T-cell (primary cell): Measurements from ENCODE around the gene ESYT1. TPM values are rescaled to one million over a fixed set of nuclear protein-coding genes. Genes with fewer than 3 reads are reported as not detected.

Experiments
- ATAC-seq, 4 experiments: fragments of 200-7000 bp in 3 of 4; fragments of 150-1000 bp in 1 of 4; cut with Tn5 transposase; replicated peaks in 1 of 4; 1 replicate in 3 of 4; 2 replicates in 1 of 4; pipeline ENCODE4 v1.10.0; 2021; ENCODE audit warnings: moderate library complexity in 3 of 4, mild to moderate bottlenecking in 2 of 4, moderate number of reproducible peaks in 1 of 4
- CTCF ChIA-PET, 2 donors: fragments of 300-600 bp; sonication (Branson Sonifier 250); formaldehyde crosslinking; loops; one replicate each; lab custom pipeline; 2022; ENCODE audit warnings: antibody characterized with exemption in 2 of 2; lab: Charles Lee
- POLR2A ChIA-PET, 2 donors: fragments of 300-600 bp; sonication (Branson Sonifier 250); formaldehyde crosslinking; loops; one replicate each; lab custom pipeline; 2022; ENCODE audit warnings: antibody characterized with exemption in 2 of 2; lab: Charles Lee
- DNase-seq, 35 experiments: peaks; one replicate each; pipeline versions ENCODE4 v3.0.0 to v3.0.0-alpha.2; 2013 to 2023
- H3K27ac ChIP-seq: one replicate; pipeline ENCODE4 v1.5.1; 2013; ENCODE audit warnings: low read length
- H3K27me3 ChIP-seq, 2 experiments: replicated peaks in 1 of 2; 1 replicate in 1 of 2; 2 replicates in 1 of 2; pipeline versions ENCODE4 v1.6.1 to v1.7.0; 2013; ENCODE audit warnings: low read length in 1 of 2, mixed read lengths in 1 of 2; ENCODE audit not compliant: control insufficient read depth in 2 of 2, insufficient read depth in 2 of 2; ENCODE audit errors: extremely low read depth in 1 of 2
- H3K36me3 ChIP-seq, 2 donors: 1 replicate in 1 of 2; 2 replicates in 1 of 2; pipeline versions ENCODE4 v1.6.1 to v1.7.0; 2013; ENCODE audit warnings: low read length in 1 of 2; ENCODE audit not compliant: control insufficient read depth in 2 of 2, insufficient read depth in 1 of 2; ENCODE audit errors: extremely low read depth in 1 of 2
- H3K4me1 ChIP-seq, 2 experiments: 1 replicate in 1 of 2; 2 replicates in 1 of 2; pipeline versions ENCODE4 v1.6.1 to v1.7.0; 2013; ENCODE audit warnings: low read length in 2 of 2, mixed read lengths in 1 of 2; ENCODE audit not compliant: insufficient read depth in 2 of 2, control insufficient read depth in 1 of 2; ENCODE audit errors: extremely low read depth in 1 of 2
- H3K4me3 ChIP-seq, 2 donors: 1 replicate in 1 of 2; 2 replicates in 1 of 2; pipeline versions ENCODE4 v1.5.1 to v1.7.0; 2013; ENCODE audit warnings: mild to moderate bottlenecking in 2 of 2, low read length in 1 of 2, moderate library complexity in 1 of 2; ENCODE audit not compliant: control insufficient read depth in 1 of 2; ENCODE audit errors: extremely low read depth in 1 of 2
- H3K9me3 ChIP-seq: 2 replicates; pipeline ENCODE4 v1.7.0; 2013
- H3K27ac Mint-ChIP-seq, 2 donors: one replicate each; pipeline ENCODE4 v1.8.0; 2020 to 2021; ENCODE audit warnings: mild to moderate bottlenecking in 2 of 2, mixed read lengths in 2 of 2
- H3K27me3 Mint-ChIP-seq, 2 donors: one replicate each; pipeline ENCODE4 v1.8.0; 2021 to 2022; ENCODE audit warnings: mixed read lengths in 2 of 2
- H3K36me3 Mint-ChIP-seq: one replicate; pipeline ENCODE4 v1.8.0; 2021; ENCODE audit warnings: mixed read lengths
- H3K4me1 Mint-ChIP-seq, 3 donors: one replicate each; pipeline ENCODE4 v1.8.0; 2020 to 2022; ENCODE audit warnings: mixed read lengths in 3 of 3, mild to moderate bottlenecking in 1 of 3
- H3K4me3 Mint-ChIP-seq, 3 donors: one replicate each; pipeline ENCODE4 v1.8.0; 2020 to 2022; ENCODE audit warnings: mild to moderate bottlenecking in 3 of 3, mixed read lengths in 3 of 3, moderate library complexity in 3 of 3
- H3K9me3 Mint-ChIP-seq, 3 donors: one replicate each; pipeline ENCODE4 v1.8.0; 2020 to 2022; ENCODE audit warnings: mixed read lengths in 3 of 3
- WGBS: methylation state at CpG from one replicate; pipeline ENCODE4 v1.1.5; 2013; ENCODE audit warnings: missing lambda C conversion rate; ENCODE audit not compliant: insufficient coverage; 5-methylcytosine and 5-hydroxymethylcytosine counted together
- total RNA-seq, 35 experiments: library from RNA in 6 of 35; stranded (reverse) in 6 of 35; fragments of 120-200 nt in 1 of 35; gene quantifications; one replicate each; pipeline versions ENCODE4 v1.2.1 to v1.2.4 and lab custom pipeline; 2013 to 2026

ESYT1 gene
- total RNA-seq, 5 donors from 2014 or later (not counting 1 experiment from before 2014, with no cell fraction given): 181 to 298 (median 276) TPM

- H3K4me1 Mint-ChIP-seq: peaks cover 55 to 66% (median 63%) of the 10 kb centered on the region in 3 donors
Observed at GRCh38 chr12:56102683-56103065, 25.4 kb upstream of the ESYT1 start.

DNA sequence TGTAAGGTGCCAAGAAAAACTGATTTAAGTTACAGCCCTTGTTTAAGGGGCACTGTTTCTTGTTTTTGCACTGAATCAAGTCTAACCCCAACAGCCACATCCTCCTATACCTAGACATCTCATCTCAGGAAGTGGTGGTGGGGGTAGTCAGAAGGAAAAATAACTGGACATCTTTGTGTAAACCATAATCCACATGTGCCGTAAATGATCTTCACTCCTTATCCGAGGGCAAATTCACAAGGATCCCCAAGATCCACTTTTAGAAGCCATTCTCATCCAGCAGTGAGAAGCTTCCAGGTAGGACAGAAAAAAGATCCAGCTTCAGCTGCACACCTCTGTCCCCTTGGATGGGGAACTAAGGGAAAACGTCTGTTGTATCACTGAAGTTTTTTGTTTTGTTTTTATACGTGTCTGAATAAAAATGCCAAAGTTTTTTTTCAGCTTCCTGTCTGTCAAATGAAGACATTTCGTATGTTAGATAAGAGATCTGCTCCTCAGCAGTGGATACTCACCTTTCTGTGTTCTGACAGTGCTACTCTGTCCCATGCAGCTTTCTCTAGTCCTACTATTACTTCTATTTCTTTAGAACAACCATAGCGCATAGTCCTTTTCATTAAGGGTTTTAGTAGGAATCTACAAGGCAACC is 24.9 kb upstream of the ESYT1 start:
- Histone ChIP-seq H3K9me3 (no peaks in the 10 kb centered on the region), H3K27ac (peak overlapping the region; percentile 72), H3K27me3 (no peaks in the 10 kb centered on the region), H3K36me3 (peaks cover 7 to 16% of the 10 kb centered on the region in 2 donors), H3K4me1 (peaks cover 35 to 49% of the 10 kb centered on the region in 2 experiments), H3K4me3 (peak overlapping the region; percentile 73 to 92)
- CTCF ChIA-PET: interaction anchor here (0.5 to 2.0 kb wide), 9 partner anchors 15 to 172 kb away, joined by 3 to 11 read pairs (median 4); partner anchors contain the start of genes ZC3H10 (in 2 of the 2), ESYT1 (in 1 of the 2) and RNF41 (in 1 of the 2)
- peak overlapping the region; percentile 99 to 100 for H3K27ac Mint-ChIP-seq
- no peaks in the 10 kb centered on the region for H3K9me3 Mint-ChIP-seq
- POLR2A ChIA-PET: interaction anchor here in 1 of 2 donors (0.7 to 1.1 kb wide), 3 partner anchors 14 to 129 kb away, joined by 4 to 5 read pairs (median 4); partner anchors contain the start of genes RAB5B and ZC3H10
- peak overlapping the region; percentile 94 to 98 (median 96) for H3K4me3 Mint-ChIP-seq
- peak in 6 of 35 experiments; percentile 5 to 63 (median 30) for DNase-seq
- ATAC-seq: peak in 3 of 4 experiments; percentile 17 to 29 (median 19)
- H3K4me1 Mint-ChIP-seq: peaks cover 55 to 66% (median 63%) of the 10 kb centered on the region in 3 donors
- H3K36me3 Mint-ChIP-seq: peaks cover 17% of the 10 kb centered on the region
- no CpG with 5 or more reads among the region's 6 CpGs for WGBS
- no peaks in the 10 kb centered on the region for H3K27me3 Mint-ChIP-seq

More at GRCh38 chr12:56102683-56103065, 25.4 kb upstream of the ESYT1 start:
- Histone ChIP-seq H3K4me3 (peak overlapping the region; percentile 17 to 92), H3K9me3 (no peaks in the 10 kb centered on the region), H3K4me1 (peaks cover 35 to 49% of the 10 kb centered on the region in 2 experiments), H3K27me3 (no peaks in the 10 kb centered on the region), H3K27ac (peak overlapping the region; percentile 72), H3K36me3 (peaks cover 7 to 11% of the 10 kb centered on the region in 2 donors)
- CTCF ChIA-PET: interaction anchor here (0.6 to 2.0 kb wide), 9 partner anchors 15 to 357 kb away, joined by 3 to 11 read pairs (median 5); partner anchors contain the start of genes ZC3H10 (in 2 of the 2), ESYT1 (in 1 of the 2) and RNF41 (in 1 of the 2)
- POLR2A ChIA-PET: interaction anchor here (0.5 to 1.1 kb wide), 6 partner anchors 14 to 148 kb away, joined by 3 to 5 read pairs (median 4); partner anchors contain the start of gene ZC3H10 (in 1 of the 2)
- Mint-ChIP-seq H3K36me3 (peaks cover 13% of the 10 kb centered on the region), H3K27me3 (no peaks in the 10 kb centered on the region), H3K27ac (peak overlapping the region; percentile 99 to 100), H3K9me3 (no peaks in the 10 kb centered on the region), H3K4me3 (peak overlapping the region; percentile 94 to 98 (median 96))
- ATAC-seq (no peak), DNase-seq (no peak)
- WGBS: no CpG with 5 or more reads among the region's 1 CpG

GRCh38 chr12:56103823-56104108 is 24.3 kb upstream of the ESYT1 start:
- H3K9me3 ChIP-seq: no peaks in the 10 kb centered on the region
- peak overlapping the region; percentile 73 to 92 for H3K4me3 ChIP-seq
- ChIA-PET POLR2A (interaction anchor here in 1 of 2 donors (1.0 to 2.1 kb wide), 6 partner anchors 13 to 130 kb away, joined by 3 to 7 read pairs (median 5); partner anchors contain the start of genes RAB5B, RNF41 and RPL41), CTCF (interaction anchor here in 1 of 2 donors (0.5 to 2.0 kb wide), 15 partner anchors 13 to 286 kb away, joined by 3 to 11 read pairs (median 5); partner anchors contain the start of genes CNPY2, COQ10A, ESYT1 and ORMDL2)
- H3K27me3 Mint-ChIP-seq: no peaks in the 10 kb centered on the region
- H3K36me3 ChIP-seq: peaks cover 7 to 22% of the 10 kb centered on the region in 2 donors
- peak overlapping the region; percentile 99 to 100 for H3K27ac Mint-ChIP-seq
- no peaks in the 10 kb centered on the region for H3K27me3 ChIP-seq
- H3K36me3 Mint-ChIP-seq: peaks cover 22% of the 10 kb centered on the region
- DNase-seq (no peak), ATAC-seq (no peak)
- 0% methylated on average over 7 of the region's 8 CpGs for WGBS
- H3K4me3 Mint-ChIP-seq: peak overlapping the region; percentile 94 to 98 (median 96)
- no peaks in the 10 kb centered on the region for H3K9me3 Mint-ChIP-seq
- peak overlapping the region; percentile 72 for H3K27ac ChIP-seq
- H3K4me1 ChIP-seq: peaks cover 35 to 49% of the 10 kb centered on the region in 2 experiments
- H3K4me1 Mint-ChIP-seq: peaks cover 55 to 66% (median 63%) of the 10 kb centered on the region in 3 donors

DNA sequence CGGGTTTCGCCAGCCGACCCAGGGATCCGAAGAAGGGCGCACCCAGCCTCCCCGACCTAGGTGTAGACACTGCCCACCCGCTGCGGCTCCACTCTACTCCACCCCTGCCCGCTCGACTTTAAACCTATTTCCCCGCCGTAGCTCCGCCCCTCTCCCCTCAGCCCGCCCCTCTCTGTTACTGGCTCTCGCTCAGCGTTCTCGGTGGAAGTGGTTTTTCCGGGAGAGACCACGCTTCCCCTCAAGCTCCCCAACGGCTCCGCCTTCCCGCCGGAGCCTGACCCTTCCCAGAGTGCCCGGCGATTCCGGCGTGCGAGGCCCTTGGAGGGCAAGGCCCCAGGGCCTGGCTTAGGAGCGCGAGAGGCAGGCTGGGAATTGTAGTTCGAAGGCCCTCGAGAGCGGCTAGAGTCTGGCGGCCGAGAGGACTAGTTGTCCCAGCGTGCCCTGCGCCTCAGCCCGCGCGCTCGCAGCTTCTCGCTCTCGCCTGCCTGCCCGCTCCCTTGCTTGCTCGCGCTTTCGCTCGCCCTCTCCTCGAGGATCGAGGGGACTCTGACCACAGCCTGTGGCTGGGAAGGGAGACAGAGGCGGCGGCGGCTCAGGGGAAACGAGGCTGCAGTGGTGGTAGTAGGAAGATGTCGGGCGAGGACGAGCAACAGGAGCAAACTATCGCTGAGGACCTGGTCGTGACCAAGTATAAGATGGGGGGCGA is 23.8 kb upstream of the ESYT1 start, which contains the start of gene PA2G4:
PA2G4 (plus strand) TSS at position 451 of the 706 bp plus-strand sequence; CDS start at position 630, 179 bp downstream.
- Mint-ChIP-seq H3K9me3 (no peaks in the 10 kb centered on the region), H3K4me1 (peaks cover 55 to 66% (median 63%) of the 10 kb centered on the region in 3 donors), H3K27me3 (no peaks in the 10 kb centered on the region), H3K36me3 (peaks cover 25% of the 10 kb centered on the region), H3K4me3 (peak within 1 kb of the TSS; percentile 94 to 98 (median 96)), H3K27ac (peak within 1 kb of the TSS; percentile 99 to 100)
- ChIA-PET CTCF (interaction anchor here (0.8 to 2.0 kb wide), 16 partner anchors 13 to 286 kb away, joined by 3 to 11 read pairs (median 4); partner anchors contain the start of genes CNPY2 (in 1 of the 2), COQ10A (in 1 of the 2), ESYT1 (in 1 of the 2) and ORMDL2 (in 1 of the 2)), POLR2A (interaction anchor here (0.6 to 2.1 kb wide), 8 partner anchors 12 to 334 kb away, joined by 3 to 7 read pairs (median 4); partner anchors contain the start of genes RAB5B (in 1 of the 2), RNF41 (in 1 of the 2) and RPL41 (in 1 of the 2))
- Histone ChIP-seq H3K4me3 (peak within 1 kb of the TSS; percentile 73 to 92), H3K4me1 (peaks cover 35 to 49% of the 10 kb centered on the region in 2 experiments), H3K9me3 (no peaks in the 10 kb centered on the region), H3K36me3 (peaks cover 7 to 26% of the 10 kb centered on the region in 2 donors), H3K27ac (peak within 1 kb of the TSS; percentile 72), H3K27me3 (no peaks in the 10 kb centered on the region)
- ATAC-seq: peak; percentile 87 to 93 (median 90)
- under 1% methylated on average over 50 of the region's 60 CpGs for WGBS
- DNase-seq: peak; percentile 85 to 96 (median 91)

GRCh38 chr12:56104815-56105608 is 23.1 kb upstream of the ESYT1 start:
- H3K4me3 ChIP-seq: peak overlapping the region; percentile 73 to 92
- WGBS: 0% methylated on average over 37 of the region's 40 CpGs
- Mint-ChIP-seq H3K4me1 (peaks cover 53 to 63% (median 60%) of the 10 kb centered on the region in 3 donors), H3K9me3 (no peaks in the 10 kb centered on the region), H3K4me3 (peak overlapping the region; percentile 94 to 98 (median 96)), H3K27ac (peak overlapping the region; percentile 99 to 100), H3K36me3 (peaks cover 31% of the 10 kb centered on the region), H3K27me3 (no peaks in the 10 kb centered on the region)
- ATAC-seq (peak; percentile 2 to 6 (median 6)), DNase-seq (peak in 5 of 35 experiments; percentile 10 to 28 (median 11))
- no peaks in the 10 kb centered on the region for H3K27me3 ChIP-seq
- H3K9me3 ChIP-seq: no peaks in the 10 kb centered on the region
- ChIA-PET POLR2A (interaction anchor here (0.6 to 2.1 kb wide), 6 partner anchors 12 to 334 kb away, joined by 3 to 7 read pairs (median 4); partner anchors contain the start of gene RPL41 (in 1 of the 2)), CTCF (interaction anchor here (0.6 to 2.0 kb wide), 15 partner anchors 12 to 375 kb away, joined by 3 to 11 read pairs (median 4); partner anchors contain the start of genes CNPY2 (in 1 of the 2), COQ10A (in 1 of the 2), ESYT1 (in 1 of the 2) and RAB5B (in 1 of the 2))
- peaks cover 35 to 49% of the 10 kb centered on the region in 2 experiments for H3K4me1 ChIP-seq
- H3K27ac ChIP-seq: peak overlapping the region; percentile 72
- peaks cover 7 to 33% of the 10 kb centered on the region in 2 donors for H3K36me3 ChIP-seq
